ENCODE data around the gene MACROH2A1.

MACROH2A1 gene
- 163 to 199 reads per million in 2 experiments for total RNA-seq

DNA sequence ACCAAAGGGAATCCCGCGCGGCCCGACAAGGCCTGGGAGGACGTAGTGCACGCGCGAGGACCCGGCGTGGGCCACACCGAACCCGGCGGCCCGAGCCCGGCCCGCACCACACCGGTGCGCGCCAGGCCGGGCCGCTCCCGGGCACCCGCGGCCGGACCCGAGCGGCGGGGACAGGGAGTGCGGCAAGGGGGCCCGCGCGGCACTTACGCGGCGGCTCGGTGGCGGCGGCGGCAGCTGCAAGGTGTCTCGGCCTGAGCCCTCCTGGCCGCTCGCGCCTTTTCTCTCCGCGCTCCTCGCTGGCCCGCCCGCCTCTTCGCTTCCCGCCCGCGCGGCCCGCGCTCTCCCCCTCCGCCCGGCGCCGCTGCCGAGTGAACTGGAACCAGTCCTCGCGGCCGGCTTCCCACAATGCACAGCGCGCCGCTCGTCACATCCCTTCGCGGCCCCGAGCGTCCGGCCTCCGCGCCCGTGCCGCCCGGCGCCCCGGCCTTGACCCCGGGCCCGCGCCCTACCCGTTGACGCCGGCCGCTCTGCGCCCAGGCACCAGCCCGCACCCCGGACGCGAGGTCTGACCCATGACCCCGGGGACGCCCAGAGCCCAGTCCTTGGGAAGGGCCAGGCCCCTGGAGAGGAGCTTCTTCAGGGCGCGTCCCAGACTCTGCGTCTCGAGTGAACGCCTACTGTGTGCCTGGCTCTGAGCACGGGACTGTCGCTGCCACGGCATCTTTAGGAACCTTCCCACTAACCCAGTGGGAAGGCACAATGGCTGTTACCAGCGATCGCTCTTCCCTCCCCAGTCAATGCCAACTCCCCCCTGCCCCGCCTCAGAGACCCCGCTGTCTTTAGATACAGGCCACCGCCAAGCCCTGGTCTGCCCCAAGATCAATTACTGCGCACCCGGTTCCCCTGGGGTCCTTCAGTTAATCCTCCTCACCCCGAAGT lies at the start of gene MACROH2A1:
TSS of gene MACROH2A1 (minus strand) at position 377 of the 939 bp plus-strand sequence. CDS start 10,138 bp downstream, outside the sequence.
- peak; percentile 67 for DNase-seq (ENCODE audit: low read depth)

DNA sequence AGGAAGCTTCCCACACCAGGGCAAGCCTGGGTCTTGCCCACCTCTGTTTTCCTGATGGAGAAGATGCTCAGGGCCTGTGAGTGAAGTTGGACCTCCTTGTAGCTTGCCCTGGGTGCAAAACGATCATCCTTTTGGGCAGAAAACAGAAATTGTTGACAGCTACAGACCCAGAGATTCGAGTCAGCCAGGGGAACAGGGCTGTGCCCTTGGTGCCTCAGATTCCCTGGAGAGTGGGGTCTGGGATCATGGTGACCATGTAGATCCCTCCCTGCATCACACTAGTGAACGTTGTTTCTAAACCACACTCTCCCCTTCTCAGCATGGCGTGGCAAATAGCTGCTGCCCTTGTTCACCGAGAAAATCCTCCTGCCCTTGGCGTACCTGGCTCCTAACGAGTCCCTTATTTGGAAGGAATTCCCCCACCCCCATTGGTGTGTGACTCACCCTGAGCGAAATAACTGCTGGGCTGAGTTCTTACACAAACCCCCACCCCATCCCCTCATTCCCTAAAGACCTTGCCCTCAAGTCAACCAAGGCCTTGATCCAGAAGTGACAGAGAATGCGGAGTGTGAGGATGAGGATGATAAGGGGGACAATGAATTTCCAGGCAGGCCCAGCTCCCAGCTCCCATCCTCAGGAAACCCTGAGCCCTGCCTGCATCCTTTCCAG lies 49.2 kb upstream of the MACROH2A1 start:
- no peak for DNase-seq (ENCODE audit: low read depth)

DNA sequence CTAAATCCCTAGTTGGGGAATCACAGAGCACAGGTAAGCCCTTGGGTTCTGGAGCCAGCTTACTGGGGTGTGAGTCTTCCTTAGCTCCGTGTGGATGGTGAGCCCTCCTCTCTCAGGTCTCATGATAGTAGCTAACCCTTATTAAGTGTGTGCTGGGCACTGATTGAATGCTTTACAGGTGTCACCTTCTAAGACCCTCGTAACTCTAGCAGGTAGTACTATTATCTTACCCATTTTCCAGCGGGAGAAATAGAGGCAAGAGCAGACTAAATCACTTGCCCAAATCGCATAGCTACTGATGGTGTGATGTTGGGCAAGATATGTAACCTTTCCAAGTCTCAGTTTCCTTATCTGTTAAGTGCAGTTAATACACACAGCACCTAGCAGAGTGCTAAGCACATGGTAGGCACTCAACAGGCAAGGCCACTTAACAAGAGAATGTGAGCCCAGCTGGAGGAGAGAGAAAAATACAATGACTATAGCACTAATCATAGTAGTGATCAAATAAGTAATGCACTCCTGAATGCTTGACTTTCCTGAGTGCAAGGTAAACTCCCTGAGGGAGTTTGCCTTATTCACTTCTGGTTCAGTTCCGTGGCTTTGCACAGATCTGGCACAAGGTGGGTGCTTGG lies 48.4 kb upstream of the MACROH2A1 start, which contains the start of gene DCANP1:
TSS of gene DCANP1 (minus strand) at position 51 of the 632 bp plus-strand sequence. CDS start 240 bp downstream, outside the sequence.
- no peak for DNase-seq (ENCODE audit: low read depth)

GRCh38 chr5:135446615-135447014 lies 47.6 kb upstream of the MACROH2A1 start:
- no peak for DNase-seq (ENCODE audit: low read depth)

DNA sequence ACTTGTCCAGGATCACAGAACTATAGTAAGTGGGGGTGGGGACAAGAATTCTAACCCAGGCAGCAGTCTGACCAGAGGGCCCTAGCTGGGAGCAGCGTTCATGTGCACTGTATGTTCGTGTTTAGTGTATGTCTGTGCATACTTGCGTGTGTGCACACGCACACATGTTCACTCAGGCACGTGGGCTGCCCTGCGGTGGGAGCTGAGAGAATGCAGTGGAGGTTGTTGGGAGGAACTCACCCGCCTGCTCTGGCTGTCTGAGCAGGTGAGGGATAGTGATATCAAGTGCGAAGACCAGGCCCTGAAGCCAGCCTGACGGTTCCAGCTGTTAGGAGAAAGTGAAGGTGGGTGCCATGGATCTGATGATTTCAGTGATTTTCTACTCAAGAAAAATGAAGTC lies 47.2 kb upstream of the MACROH2A1 start:
- DNase-seq (ENCODE audit: low read depth), result no peak

- no peak for DNase-seq (ENCODE audit: low read depth)
These were observed 46.4 kb upstream of the MACROH2A1 start for GRCh38 chr5:135445306-135445985.

DNA sequence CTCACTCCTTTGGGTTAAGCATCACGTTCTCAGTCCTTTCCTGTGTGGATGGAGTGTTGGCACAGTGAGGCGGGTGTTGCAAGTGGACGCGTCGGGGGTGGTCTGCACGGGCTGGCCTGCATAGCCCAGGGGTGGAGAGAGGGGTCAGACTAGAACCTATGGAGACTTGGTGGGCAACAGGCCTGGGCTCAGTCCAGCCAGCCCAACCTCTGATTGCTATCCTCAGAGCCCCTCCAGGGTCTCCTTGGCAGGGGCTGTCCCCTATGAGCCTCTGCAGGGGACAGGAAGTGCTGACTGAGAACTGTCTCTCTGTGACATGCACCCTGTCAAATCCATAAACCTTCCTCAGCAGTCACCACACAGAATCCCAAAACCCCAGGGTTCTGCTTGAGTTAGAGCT lies 45.9 kb upstream of the MACROH2A1 start:
- no peak for DNase-seq (ENCODE audit: low read depth)

- no peak for DNase-seq (ENCODE audit: low read depth)
These were observed 45.3 kb upstream of the MACROH2A1 start for GRCh38 chr5:135444360-135444759.

GRCh38 chr5:135443161-135443960 lies 44.3 kb upstream of the MACROH2A1 start:
- DNase-seq (ENCODE audit: low read depth), result no peak

DNA sequence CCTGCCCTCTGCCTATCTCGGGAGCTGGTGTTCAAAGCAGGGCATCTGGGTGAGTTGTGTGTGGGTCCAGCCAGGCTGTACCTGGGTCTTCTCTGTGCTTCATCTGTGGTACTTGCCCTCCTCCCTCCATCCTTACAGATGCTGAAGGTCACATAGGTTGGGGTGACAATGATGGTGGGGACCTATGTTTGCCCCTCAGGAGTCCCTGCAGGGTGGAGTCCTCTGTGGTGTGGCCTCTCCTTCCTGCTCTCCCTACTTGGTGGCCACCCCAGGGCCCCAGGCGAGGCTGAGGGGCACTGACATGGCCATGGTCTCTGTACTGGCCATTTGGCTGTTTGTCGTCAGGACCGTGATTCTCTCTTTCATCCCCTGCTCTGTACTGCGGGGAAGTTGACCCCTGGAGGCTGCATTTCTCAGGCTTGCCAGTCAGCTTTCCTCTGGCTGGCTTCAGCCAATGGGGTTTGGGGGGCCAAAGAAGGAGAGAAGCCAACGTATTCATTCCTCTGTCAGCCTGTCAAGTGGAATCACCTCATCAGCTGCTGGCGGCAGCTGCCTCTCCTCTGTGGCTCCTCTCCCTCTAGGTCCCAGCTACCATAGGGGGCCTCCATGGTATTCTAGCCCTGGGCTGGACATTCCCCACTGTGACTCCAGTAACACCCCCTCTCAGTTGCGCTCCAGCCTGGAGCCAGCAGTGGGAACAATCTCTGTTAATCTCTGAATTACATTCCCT lies 43.6 kb upstream of the MACROH2A1 start:
- no peak for DNase-seq (ENCODE audit: low read depth)

DNA sequence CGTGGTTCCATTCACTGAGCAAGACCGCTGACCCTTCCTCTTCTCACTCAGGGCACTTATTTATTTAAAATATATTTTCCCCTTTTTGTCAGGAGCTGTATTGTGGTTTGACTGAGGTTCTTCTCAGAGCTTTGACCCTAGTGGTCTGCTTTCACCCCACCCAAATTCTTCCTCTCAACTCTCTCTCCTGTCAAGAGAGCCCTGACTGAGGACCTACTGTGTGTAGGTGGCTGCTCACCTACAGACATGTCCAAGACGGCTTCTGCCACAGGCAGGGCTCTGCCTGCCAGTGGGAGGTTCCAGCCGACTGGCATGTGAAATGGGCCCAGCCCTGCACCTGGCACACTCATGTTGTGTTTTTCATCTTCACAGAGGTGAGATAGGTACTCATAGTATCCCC lies 42.9 kb upstream of the MACROH2A1 start:
- no peak for DNase-seq (ENCODE audit: low read depth)

DNA sequence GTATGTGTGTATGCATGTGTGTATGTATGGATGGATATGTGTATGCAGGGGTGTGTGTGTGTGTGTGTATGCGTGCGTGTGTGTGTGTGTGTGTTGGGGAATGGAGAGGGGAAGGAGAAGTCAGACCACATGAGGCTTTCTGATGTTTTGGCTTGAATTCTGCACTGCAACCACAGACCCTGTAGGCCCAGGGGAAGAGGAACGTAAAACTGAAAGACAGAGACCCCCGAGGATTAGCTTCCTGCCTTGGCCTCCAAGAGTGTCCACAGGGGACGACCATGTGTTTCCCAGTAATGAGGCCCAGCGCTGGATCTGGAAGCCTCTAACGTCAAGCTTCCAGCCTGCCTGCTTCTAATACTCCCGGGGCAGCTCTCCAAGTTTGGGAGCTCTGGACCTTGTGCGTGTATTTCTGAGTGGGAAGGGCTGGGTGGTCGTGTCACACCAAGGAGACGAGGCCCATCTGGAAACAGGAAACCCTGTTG lies 42.4 kb upstream of the MACROH2A1 start:
- DNase-seq (ENCODE audit: low read depth), result no peak

DNA sequence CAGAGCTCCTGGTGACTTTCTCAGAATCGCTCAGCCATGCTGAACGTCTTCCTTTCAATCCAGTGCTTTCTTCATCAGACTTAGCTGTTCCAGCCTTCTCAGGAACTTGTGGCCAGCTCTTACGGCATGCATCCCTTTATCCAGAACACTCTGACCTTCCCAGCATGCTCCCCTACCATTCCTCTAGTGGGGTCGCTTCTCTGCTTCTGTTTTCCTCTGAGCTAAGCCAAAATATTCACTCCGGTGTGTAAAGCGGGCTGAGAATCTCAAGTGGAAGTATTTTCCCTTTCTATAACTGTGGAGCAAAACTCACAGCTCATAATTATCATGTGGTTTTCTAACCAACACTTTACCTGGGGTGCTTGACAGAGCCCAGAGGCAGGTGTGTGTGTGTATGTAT lies 41.9 kb upstream of the MACROH2A1 start:
- DNase-seq (ENCODE audit: low read depth), result no peak

DNA sequence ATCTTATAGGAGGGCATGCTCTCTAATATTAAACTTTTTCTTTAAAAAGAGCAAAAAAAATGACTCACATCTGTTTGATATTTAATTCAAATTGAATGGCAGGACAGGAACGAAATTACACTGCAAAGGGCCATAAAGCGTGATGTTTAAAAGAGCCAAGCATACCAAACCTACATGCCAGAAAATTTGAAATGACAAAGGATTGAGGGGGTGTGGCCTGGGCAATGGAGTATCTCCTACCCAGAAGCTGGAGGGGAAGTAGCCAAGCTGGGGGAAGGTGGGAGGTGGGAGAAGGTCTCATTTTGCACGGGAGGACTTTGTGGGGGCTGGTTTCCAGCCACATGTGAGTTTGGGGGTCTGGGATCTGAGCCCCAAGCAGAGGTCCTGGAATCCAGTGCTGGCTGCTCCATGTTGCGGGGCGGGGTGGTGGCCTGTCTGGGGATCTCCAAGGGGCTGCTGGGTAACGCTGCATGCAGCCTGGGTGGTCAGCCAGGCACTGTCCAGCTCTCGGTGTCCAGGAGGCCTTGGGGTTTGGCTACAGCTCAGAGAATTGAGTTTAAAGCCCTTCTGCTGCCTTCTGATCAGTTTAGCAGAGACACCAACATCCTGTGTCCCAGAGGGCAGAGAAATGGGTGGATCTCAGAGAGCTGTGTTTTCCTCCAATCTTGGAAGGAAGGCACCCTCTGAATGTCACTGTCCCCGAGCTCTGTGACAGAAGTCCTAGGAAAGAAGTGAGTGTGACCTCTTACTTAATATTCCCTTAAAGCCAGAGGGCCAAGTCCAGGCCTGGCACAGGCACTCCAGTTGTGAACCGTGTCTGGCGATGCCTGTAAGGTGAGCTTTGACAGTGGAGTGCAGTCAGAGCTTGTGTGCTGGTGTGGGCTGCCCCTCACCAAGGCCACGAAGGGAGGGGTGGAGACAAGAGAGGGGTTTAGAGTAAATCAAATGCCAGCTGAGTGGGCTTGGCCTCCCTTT lies 40.5 kb upstream of the MACROH2A1 start:
- no peak for DNase-seq (ENCODE audit: low read depth)

DNA sequence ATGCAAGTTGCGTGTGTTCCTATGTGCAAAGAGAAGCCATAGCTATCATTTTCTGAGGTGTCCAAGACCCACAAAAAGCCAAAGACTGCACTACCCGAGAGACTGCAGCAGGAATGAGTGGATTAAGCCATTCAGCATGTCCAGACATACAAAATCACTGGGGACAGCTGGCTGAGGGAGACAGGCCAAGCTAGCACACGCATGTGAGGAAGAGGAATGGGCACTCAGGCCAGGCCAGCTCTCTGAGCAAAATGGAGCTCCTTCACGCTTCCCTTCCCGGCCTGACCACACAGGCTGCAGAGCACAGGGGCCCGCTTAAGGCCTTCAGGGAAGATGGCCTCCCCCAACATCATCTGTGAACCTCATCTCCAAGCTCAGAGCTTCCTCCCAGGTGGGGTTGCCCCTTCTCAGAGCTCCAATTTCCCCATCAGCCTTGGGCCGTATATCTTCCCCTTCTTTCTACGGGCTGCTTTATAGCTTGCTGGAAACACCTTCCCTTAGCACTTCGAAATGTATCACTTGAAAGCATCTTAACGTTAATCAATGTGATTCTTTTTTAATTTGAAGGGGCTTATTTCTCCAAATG lies 39.7 kb upstream of the MACROH2A1 start:
- DNase-seq (ENCODE audit: low read depth), result no peak

GRCh38 chr5:135437796-135438560 lies 38.9 kb upstream of the MACROH2A1 start:
- no peak for DNase-seq (ENCODE audit: low read depth)

GRCh38 chr5:135437422-135437795 lies 38.4 kb upstream of the MACROH2A1 start:
- DNase-seq (ENCODE audit: low read depth), result no peak

- DNase-seq (ENCODE audit: low read depth), result no peak
These were observed 38.0 kb upstream of the MACROH2A1 start for GRCh38 chr5:135436951-135437418.
